Prostate gland (tissue), 2 donors: ENCODE data around the gene ALG12.

Source experiments
- POLR2A ChIP-seq: fragments of 450-650 bp; IDR thresholded peaks from one replicate; pipeline ENCODE4 v1.6.1; 2016; ENCODE audit warnings: antibody characterized with exemption, mild to moderate bottlenecking
- POLR2AphosphoS5 ChIP-seq: sonication (generic); formaldehyde crosslinking; IDR thresholded peaks from one replicate; pipeline ENCODE4 v1.6.1; 2017; ENCODE audit warnings: antibody characterized with exemption
- TF ChIP-seq, protein P1 (sequence below), 4 experiments: fragments of 200-600 bp in 2 of 4; fragments of 450-650 bp in 2 of 4; sonication (generic) in 2 of 4; IDR thresholded peaks; 1 replicate in 3 of 4; 2 replicates in 1 of 4; pipeline ENCODE4 v1.5.1; 2016 to 2019; ENCODE audit warnings: antibody characterized with exemption in 4 of 4, mild to moderate bottlenecking in 2 of 4, moderate library complexity in 2 of 4

DNA sequence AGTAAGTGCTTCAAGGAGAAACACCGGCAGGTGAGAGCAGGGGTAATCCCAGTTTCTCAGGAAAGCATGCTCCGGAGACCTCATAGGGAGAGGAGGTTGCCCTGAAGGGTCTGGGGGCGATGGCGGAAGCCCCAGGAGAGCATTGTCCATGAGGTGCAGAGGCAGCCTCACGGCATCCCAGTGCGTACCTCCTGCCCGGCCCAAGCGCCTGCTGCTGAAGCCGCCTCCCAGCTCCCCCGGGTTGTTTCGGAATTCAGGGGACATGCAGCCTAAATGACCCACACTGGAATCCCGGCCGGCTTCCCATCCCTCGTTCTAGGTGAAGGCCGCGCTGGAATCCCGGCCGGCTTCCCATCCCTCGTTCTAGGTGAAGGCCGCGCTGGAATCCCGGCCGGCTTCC lies 61.9 kb downstream of the ALG12 start:
- TF ChIP-seq, protein P1, sequence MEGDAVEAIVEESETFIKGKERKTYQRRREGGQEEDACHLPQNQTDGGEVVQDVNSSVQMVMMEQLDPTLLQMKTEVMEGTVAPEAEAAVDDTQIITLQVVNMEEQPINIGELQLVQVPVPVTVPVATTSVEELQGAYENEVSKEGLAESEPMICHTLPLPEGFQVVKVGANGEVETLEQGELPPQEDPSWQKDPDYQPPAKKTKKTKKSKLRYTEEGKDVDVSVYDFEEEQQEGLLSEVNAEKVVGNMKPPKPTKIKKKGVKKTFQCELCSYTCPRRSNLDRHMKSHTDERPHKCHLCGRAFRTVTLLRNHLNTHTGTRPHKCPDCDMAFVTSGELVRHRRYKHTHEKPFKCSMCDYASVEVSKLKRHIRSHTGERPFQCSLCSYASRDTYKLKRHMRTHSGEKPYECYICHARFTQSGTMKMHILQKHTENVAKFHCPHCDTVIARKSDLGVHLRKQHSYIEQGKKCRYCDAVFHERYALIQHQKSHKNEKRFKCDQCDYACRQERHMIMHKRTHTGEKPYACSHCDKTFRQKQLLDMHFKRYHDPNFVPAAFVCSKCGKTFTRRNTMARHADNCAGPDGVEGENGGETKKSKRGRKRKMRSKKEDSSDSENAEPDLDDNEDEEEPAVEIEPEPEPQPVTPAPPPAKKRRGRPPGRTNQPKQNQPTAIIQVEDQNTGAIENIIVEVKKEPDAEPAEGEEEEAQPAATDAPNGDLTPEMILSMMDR (IDR thresholded peaks at IDR 0.05): no peak
- TF ChIP-seq POLR2A (no peak), POLR2AphosphoS5 (no peak)
